ENCODE data around the gene TARS2.

DNA sequence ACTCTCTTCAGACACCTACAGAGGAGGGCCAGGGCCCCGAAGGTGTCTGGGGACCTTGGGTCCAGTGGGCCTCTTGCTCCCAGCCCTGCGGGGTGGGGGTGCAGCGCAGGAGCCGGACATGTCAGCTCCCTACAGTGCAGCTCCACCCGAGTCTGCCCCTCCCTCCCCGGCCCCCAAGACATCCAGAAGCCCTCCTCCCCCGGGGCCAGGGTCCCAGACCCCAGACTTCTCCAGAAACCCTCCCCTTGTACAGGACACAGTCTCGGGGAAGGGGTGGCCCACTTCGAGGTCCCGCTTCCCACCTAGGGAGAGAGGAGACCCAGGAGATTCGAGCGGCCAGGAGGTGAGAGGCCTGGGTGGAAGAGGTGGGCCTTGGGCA is 65.7 kb downstream of the TARS2 start:
- no peak for TF ChIP-seq POLR2A (IDR thresholded peaks at IDR 0.05; ENCODE audit: low read length)
- TF ChIP-seq, protein P1, sequence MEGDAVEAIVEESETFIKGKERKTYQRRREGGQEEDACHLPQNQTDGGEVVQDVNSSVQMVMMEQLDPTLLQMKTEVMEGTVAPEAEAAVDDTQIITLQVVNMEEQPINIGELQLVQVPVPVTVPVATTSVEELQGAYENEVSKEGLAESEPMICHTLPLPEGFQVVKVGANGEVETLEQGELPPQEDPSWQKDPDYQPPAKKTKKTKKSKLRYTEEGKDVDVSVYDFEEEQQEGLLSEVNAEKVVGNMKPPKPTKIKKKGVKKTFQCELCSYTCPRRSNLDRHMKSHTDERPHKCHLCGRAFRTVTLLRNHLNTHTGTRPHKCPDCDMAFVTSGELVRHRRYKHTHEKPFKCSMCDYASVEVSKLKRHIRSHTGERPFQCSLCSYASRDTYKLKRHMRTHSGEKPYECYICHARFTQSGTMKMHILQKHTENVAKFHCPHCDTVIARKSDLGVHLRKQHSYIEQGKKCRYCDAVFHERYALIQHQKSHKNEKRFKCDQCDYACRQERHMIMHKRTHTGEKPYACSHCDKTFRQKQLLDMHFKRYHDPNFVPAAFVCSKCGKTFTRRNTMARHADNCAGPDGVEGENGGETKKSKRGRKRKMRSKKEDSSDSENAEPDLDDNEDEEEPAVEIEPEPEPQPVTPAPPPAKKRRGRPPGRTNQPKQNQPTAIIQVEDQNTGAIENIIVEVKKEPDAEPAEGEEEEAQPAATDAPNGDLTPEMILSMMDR (IDR thresholded peaks at IDR 0.05) = no peak
- TF ChIP-seq CBX8 (IDR thresholded peaks at IDR 0.05) = no peak
